Gastrocnemius medialis (tissue), 4 donors: Measurements from ENCODE around the gene RASA3.

Source experiments
- CTCF ChIP-seq, 5 experiments: fragments of 450-650 bp in 3 of 5; fragments of 200-600 bp in 2 of 5; sonication (generic) in 2 of 5; IDR thresholded peaks in 4 of 5; conservative IDR thresholded peaks in 1 of 5; 1 replicate in 4 of 5; 2 replicates in 1 of 5; pipeline ENCODE4 v1.5.1; 2016 to 2019; ENCODE audit warnings: antibody characterized with exemption in 5 of 5, mild to moderate bottlenecking in 3 of 5, moderate library complexity in 3 of 5
- POLR2A ChIP-seq, 2 donors: fragments of 450-650 bp; IDR thresholded peaks; one replicate each; pipeline ENCODE4 v1.6.1; 2017; ENCODE audit warnings: antibody characterized with exemption in 2 of 2, mild to moderate bottlenecking in 2 of 2, moderate library complexity in 2 of 2

- TF ChIP-seq CTCF (IDR thresholded peaks at IDR 0.05 in 4 of 5, conservative IDR thresholded peaks at IDR 0.05 in 1 of 5): no peak
- no peak for TF ChIP-seq POLR2A (IDR thresholded peaks at IDR 0.05)
Observed at GRCh38 chr13:114046431-114046975, 85.9 kb downstream of the RASA3 start.
